Astrocyte of the cerebellum (primary cell): ENCODE data around the gene TFPT.

Experiments
- DNase-seq: peaks from one replicate; pipeline ENCODE4 v3.0.0-alpha.2; 2011; ENCODE audit warnings: low read depth
- H3K4me3 ChIP-seq: 2 replicates; pipeline ENCODE4 v1.5.1; 2011; ENCODE audit warnings: mild to moderate bottlenecking, low read depth, low read length, moderate library complexity
- CTCF ChIP-seq: IDR thresholded peaks from 2 replicates; pipeline ENCODE4 v1.5.1; 2012; ENCODE audit warnings: low read length, low read depth, moderate library complexity, mild to moderate bottlenecking; ENCODE audit errors: missing control alignments
- in situ Hi-C: cut with HindIII; loops from 2 replicates; pipeline ENCODE4 v1.10.0; 2017; ENCODE audit warnings: low sequenced_read_pairs

Gene TFPT

GRCh38 chr19:54137699-54138488 lies 22.4 kb upstream of the TFPT start, which contains the start of gene CNOT3:
CNOT3 (plus strand) TSS chr19:54137762; CDS start chr19:54142979, 5,217 bp downstream.
- in situ Hi-C loops: no loop called here
- TF ChIP-seq CTCF: no peak
- no peak for DNase-seq
- peak within 1 kb of the TSS; percentile 86 for H3K4me3 ChIP-seq

GRCh38 chr19:54136864-54137698 lies 21.6 kb upstream of the TFPT start:
- DNase-seq: peak; percentile 100
- TF ChIP-seq CTCF: no peak
- in situ Hi-C loops: no loop called here
- peak overlapping the region; percentile 86 for H3K4me3 ChIP-seq

- in situ Hi-C loops: no loop called here
- no peak for DNase-seq
- peak overlapping the region; percentile 61 for H3K4me3 ChIP-seq
- no peak for TF ChIP-seq CTCF
Observed at GRCh38 chr19:54136086-54136863, 20.8 kb upstream of the TFPT start.

GRCh38 chr19:54133957-54134590 lies 18.6 kb upstream of the TFPT start:
- no peak for TF ChIP-seq CTCF
- in situ Hi-C loops: no loop called here
- H3K4me3 ChIP-seq: no peak overlapping the region
- no peak for DNase-seq

GRCh38 chr19:54133312-54133956 lies 18.0 kb upstream of the TFPT start:
- in situ Hi-C loops: no loop called here
- H3K4me3 ChIP-seq: no peak overlapping the region
- DNase-seq: peak; percentile 35
- no peak for TF ChIP-seq CTCF
